NCI-H524 treated with DMSO at 0.1 percent for 48 hours (cell line): Measurements from ENCODE around the gene CXCR4.

Experiments
- DNase-seq: peaks from one replicate; lab custom pipeline; 2025; lab: John Stamatoyannopoulos, UW

Gene CXCR4

GRCh38 chr2:136117909-136118818, at the start of gene CXCR4:
Gene CXCR4 (minus strand): TSS chr2:136118149. CDS start chr2:136118060, 89 bp downstream.
- DNase-seq: peak; percentile 75

GRCh38 chr2:136164280-136164776, 46.4 kb upstream of the CXCR4 start:
- no peak for DNase-seq

GRCh38 chr2:136162438-136162837, 44.5 kb upstream of the CXCR4 start:
- DNase-seq: no peak

GRCh38 chr2:136156411-136156810, 38.5 kb upstream of the CXCR4 start:
- DNase-seq: peak; percentile 72

GRCh38 chr2:136154384-136154783, 36.4 kb upstream of the CXCR4 start:
- no peak for DNase-seq

GRCh38 chr2:136151021-136151971, 33.3 kb upstream of the CXCR4 start:
- no peak for DNase-seq

- no peak for DNase-seq
These were observed 31.1 kb upstream of the CXCR4 start for GRCh38 chr2:136149011-136149410.

- DNase-seq: no peak
These were observed 28.6 kb upstream of the CXCR4 start for GRCh38 chr2:136146564-136146963.

GRCh38 chr2:136143603-136144451, 25.9 kb upstream of the CXCR4 start:
- no peak for DNase-seq

- peak; percentile 94 for DNase-seq
These were observed 23.7 kb upstream of the CXCR4 start for GRCh38 chr2:136141510-136142149.

- no peak for DNase-seq
These were observed 21.7 kb upstream of the CXCR4 start for GRCh38 chr2:136139631-136140030.

- no peak for DNase-seq
These were observed 20.0 kb upstream of the CXCR4 start for GRCh38 chr2:136137982-136138381.

GRCh38 chr2:136136931-136137330, 19.0 kb upstream of the CXCR4 start:
- DNase-seq: no peak

- DNase-seq: no peak
These were observed 18.3 kb upstream of the CXCR4 start for GRCh38 chr2:136135921-136136906.

- DNase-seq: no peak
These were observed 17.5 kb upstream of the CXCR4 start for GRCh38 chr2:136135462-136135861.

- DNase-seq: no peak
These were observed 16.2 kb upstream of the CXCR4 start for GRCh38 chr2:136134126-136134525.

- DNase-seq: no peak
These were observed 15.6 kb upstream of the CXCR4 start for GRCh38 chr2:136133586-136133985.

GRCh38 chr2:136133176-136133575, 15.2 kb upstream of the CXCR4 start:
- DNase-seq: no peak

- DNase-seq: no peak
These were observed 14.8 kb upstream of the CXCR4 start for GRCh38 chr2:136132825-136133155.
